ENCODE measurements around the gene CCDC191.

CCDC191 gene, protein sequence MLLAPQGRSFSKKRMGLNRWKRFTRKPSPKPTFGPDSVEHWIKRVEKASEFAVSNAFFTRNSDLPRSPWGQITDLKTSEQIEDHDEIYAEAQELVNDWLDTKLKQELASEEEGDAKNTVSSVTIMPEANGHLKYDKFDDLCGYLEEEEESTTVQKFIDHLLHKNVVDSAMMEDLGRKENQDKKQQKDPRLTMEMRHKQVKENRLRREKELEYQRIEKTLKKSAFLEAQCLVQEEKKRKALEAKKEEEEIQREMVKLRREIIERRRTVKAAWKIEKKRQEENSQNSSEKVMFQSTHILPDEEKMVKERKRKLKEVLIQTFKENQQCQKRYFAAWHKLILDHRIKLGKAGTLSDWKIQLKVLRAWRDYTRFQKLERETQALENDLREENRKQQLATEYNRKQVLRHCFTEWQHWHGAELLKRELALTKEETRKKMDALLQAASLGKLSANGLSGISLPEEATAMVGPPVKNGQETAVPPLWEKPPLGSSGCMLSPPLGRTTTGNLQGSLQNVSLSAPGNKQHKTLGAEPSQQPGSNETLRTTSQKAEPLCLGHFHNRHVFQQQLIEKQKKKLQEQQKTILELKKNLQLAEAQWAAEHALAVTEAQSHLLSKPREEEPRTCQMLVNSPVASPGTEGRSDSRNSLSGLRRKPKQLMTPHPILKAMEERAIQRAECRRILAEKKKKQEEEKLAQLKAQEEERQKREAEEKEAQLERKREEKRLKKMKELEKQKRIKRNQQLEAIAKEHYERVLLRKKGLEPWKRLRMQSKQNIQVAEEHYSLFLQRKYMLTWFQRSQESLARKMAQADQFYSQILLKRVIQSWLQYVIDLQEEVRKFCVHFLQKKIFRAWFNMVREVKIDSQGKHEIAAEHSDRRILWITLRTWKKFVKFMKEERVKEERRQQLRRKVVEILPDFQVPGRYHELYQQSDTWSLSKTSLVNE

GRCh38 chr3:114056130-114057010 lies at the start of gene CCDC191, which contains the start of gene QTRT2:
Gene CCDC191, minus strand, starts transcription at chr3:114056526. Its CDS starts 60 bp downstream, at chr3:114056466.
Gene QTRT2, plus strand, starts transcription at chr3:114056737. Its CDS starts 8,521 bp downstream, at chr3:114065258.
- DNase-seq (ENCODE audit: low read depth, low spot score), result peak; percentile 98

DNA sequence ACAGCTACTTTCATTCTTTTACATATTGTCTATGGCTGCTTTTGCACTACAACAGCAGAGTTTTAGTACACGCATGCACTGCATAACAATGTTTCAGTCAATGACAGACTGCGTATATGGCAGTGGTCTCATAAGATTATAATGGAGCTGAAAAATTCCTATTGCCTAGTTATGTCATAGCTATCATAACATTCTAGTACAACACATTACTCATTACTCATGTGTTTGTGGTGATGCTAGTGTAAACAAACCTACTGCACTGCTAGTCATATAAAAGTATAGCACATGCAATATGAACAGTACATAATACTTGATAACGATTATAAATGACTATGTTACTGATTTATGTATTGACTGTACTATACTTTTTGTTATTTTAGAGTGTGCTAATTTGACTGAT lies 48.1 kb upstream of the CCDC191 start:
- no peak for DNase-seq (ENCODE audit: low read depth, low spot score)

GRCh38 chr3:114103858-114104257 lies 47.5 kb upstream of the CCDC191 start:
- DNase-seq (ENCODE audit: low read depth, low spot score), result no peak

GRCh38 chr3:114103181-114103580 lies 46.9 kb upstream of the CCDC191 start:
- no peak for DNase-seq (ENCODE audit: low read depth, low spot score)

DNA sequence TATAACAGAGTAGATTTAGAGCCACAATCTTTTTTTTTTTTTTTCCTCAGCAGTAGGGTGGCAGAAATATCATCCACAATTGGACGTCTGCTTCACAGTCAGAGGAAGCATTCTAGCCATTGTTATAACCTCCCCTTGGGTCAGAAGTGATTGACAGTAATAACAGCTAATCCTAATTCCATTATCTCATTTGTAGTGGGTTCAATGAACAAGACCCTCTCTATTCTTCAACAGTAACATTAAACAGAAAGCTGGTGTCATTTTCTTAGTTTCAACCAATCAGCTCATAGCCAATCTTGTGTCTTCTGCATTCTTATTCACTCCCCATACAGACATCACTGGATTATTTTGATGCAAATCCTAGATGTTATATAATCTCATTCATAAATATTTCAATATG lies 44.8 kb upstream of the CCDC191 start:
- no peak for DNase-seq (ENCODE audit: low read depth, low spot score)

GRCh38 chr3:114095796-114096195 lies 39.5 kb upstream of the CCDC191 start:
- DNase-seq (ENCODE audit: low read depth, low spot score), result no peak

GRCh38 chr3:114093596-114093995 lies 37.3 kb upstream of the CCDC191 start:
- DNase-seq (ENCODE audit: low read depth, low spot score), result no peak

DNA sequence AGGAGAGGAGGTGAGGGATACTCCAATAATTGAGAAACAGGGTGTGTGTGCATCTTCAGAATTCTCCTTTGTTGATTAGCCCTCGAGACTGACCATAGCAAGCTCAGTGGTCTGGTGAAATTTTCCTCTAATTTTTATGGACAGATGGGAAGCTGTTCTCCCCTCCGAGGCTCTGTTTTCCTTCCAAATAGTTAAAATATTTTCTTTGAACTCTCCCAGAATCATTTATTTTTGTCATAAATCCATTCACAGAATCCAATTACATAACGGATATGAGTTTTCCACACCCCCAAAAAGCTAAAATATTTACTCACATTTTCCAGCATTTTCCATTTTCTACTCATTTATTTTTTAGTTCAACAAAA lies 36.7 kb upstream of the CCDC191 start:
- no peak for DNase-seq (ENCODE audit: low read depth, low spot score)

GRCh38 chr3:114092151-114093015 lies 36.1 kb upstream of the CCDC191 start:
- DNase-seq (ENCODE audit: low read depth, low spot score), result no peak

DNA sequence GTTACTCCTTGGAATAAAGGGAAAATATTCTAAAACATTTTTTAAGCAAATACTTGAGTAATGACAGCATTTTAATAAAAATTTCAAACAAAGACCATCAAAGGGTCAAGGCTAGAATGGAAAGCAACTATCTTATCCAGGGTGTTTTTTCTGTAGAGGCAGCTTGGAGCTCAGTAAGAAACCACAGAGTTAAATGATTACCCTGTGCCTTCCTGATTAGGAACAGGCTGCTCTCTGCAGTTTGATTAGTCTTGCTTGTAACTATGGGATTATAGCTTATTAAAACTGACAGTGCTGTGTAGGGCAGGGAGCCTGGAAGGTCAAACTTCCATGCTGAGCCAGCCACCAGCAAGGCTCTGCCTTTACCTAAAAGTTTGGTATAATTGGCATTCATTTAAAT lies 33.3 kb upstream of the CCDC191 start:
- DNase-seq (ENCODE audit: low read depth, low spot score), result no peak

- no peak for DNase-seq (ENCODE audit: low read depth, low spot score)
These were observed 30.0 kb upstream of the CCDC191 start for GRCh38 chr3:114086356-114086755.

GRCh38 chr3:114083112-114083511 lies 26.8 kb upstream of the CCDC191 start:
- DNase-seq (ENCODE audit: low read depth, low spot score), result no peak

DNA sequence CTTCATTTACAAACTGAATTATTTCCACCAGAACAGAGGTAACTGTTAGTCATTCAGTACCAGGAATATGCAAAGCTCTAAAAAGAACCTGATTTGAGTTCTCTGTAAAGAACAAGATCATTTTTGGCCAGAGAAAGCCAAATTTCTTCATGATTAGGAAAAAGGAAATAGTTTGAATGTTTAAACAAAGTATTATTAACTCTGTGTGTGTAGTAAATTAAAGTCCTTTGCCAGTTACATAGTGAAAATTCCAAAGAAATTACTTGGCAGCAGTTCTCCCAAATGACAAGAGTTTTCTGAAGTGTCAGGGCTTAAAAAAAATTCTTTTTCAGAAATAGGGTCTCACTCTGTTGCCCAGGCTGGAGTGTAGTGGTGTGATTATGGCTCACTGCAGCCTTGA lies 24.7 kb upstream of the CCDC191 start:
- DNase-seq (ENCODE audit: low read depth, low spot score), result no peak

GRCh38 chr3:114080201-114080600 lies 23.9 kb upstream of the CCDC191 start:
- DNase-seq (ENCODE audit: low read depth, low spot score), result no peak

DNA sequence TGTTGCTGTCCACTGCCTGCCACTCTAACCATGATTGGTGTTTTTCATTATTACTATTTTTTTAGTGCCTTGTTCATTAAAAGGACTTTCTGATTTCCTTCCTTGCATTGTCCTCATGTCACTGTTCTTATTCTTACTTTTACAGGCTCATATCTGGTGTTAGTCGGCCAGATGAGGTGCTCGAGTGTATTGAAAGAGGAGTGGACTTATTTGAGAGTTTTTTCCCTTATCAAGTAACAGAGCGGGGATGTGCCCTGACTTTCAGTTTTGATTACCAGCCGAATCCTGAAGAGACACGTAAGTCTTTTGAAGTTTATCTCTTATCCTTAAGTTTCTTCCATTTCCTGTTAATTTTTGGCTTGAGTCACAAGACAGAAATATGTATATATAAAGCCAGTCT lies 23.4 kb upstream of the CCDC191 start:
- DNase-seq (ENCODE audit: low read depth, low spot score), result no peak

DNA sequence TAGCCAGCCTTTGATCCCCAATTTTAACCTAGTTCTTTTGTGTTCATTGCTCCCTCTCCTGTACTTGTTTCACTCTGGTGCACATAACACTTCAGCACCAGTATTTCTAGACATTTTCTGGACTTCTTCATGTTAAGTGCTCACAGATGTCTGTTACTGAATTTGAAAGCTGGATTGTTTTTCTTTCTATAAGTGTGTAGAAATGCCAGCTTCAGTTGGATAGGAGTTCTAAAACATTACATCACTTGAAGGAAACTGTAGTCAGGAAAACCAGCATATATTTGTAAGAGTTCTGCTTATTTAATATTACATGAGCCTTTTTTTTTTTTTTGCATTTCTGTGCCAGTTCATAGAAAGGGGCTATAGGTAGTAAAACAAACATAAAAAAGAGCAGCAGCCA lies 21.8 kb upstream of the CCDC191 start:
- DNase-seq (ENCODE audit: low read depth, low spot score), result no peak

GRCh38 chr3:114076711-114077110 lies 20.4 kb upstream of the CCDC191 start:
- no peak for DNase-seq (ENCODE audit: low read depth, low spot score)

DNA sequence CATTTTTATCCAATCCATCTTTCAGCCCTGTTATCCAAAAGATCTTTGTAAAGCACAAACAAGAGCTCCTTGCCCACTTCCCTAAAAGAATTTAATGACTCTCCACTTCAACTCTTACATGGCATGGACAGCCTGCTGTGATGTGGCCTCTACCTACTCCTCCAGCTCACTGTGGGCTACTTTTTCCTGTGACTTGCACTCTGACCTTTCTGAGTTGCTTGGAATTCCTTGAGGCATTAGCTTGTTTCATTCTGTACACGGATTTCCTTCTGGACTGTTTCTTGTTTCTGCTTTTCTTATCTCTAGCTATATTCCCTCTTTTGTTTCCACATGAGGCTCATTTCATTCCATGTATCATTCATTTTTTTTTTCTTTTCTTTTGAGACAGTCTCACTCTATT lies 15.5 kb upstream of the CCDC191 start:
- DNase-seq (ENCODE audit: low read depth, low spot score), result no peak

DNA sequence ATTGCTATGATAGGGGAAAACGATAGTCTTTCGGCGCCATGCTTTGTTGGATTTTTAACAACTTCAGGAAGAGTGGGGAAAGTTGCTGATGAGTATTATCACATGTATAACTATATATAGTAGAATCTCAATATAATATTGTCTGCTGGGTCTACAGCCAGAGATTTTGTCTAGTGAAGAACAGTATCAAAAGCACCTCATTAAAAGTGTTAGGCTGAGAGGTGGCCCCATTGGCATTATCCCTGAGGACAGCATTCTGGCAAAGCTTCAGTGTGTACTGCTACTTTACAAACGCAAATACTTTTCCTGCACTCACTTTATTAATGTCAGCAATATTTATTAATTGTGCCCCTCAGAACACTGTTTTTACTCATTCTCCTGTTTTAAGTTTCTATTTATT lies 12.0 kb upstream of the CCDC191 start:
- no peak for DNase-seq (ENCODE audit: low read depth, low spot score)

DNA sequence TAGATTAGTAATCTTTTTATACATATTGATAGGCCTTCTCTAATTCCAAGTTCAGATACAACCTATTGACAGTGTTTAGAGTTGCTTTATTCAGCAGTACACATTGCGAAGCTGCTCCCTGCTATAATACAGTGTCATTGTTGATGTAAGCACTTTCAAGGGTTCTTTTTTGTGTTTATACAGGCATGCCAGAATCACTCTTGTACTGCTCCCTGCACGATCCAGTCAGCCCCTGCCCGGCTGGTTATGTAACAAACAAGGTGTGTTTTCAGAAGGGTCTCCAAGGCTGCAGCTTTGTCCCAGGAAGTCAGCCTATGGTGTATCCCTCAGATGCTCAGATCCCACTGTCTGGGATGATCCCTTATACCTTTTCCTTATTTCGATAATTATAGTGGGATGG lies 11.5 kb upstream of the CCDC191 start:
- DNase-seq (ENCODE audit: low read depth, low spot score), result no peak
